Kidney epithelial cell (primary cell): Measurements from ENCODE around the gene NFIA. TPM values are rescaled to one million over a fixed set of nuclear protein-coding genes. Genes with fewer than 3 reads are reported as not detected.

Experiments
- DNase-seq: peaks from one replicate; pipeline ENCODE4 v3.0.0-alpha.2; 2010; ENCODE audit warnings: low read depth
- H3K27me3 ChIP-seq: 2 replicates; pipeline ENCODE4 v1.6.0; 2011; ENCODE audit warnings: low read length; ENCODE audit not compliant: control insufficient read depth, insufficient read depth
- H3K36me3 ChIP-seq: 2 replicates; pipeline ENCODE4 v1.5.1; 2011; ENCODE audit warnings: low read length; ENCODE audit not compliant: control insufficient read depth, insufficient read depth
- H3K4me3 ChIP-seq: 2 replicates; pipeline ENCODE4 v1.5.1; 2011; ENCODE audit warnings: low read depth, mild to moderate bottlenecking, control low read depth, low read length
- CTCF ChIP-seq: IDR thresholded peaks from 2 replicates; pipeline ENCODE4 v1.5.1; 2011; ENCODE audit warnings: mild to moderate bottlenecking, moderate library complexity, low read length, control low read depth, inconsistent platforms; ENCODE audit not compliant: insufficient read depth, poor library complexity, severe bottlenecking
- total RNA-seq: library from RNA; depleted of rRNA; stranded (reverse); fragments of >200 nt; gene quantifications from 2 replicates; pipeline ENCODE4 v1.2.3, GENCODE V29; 2015

NFIA gene
- total RNA-seq, 1 donor from 2014 or later = 3.5 TPM

- no peak for DNase-seq
- no peaks in the 10 kb centered on the region for H3K27me3 ChIP-seq
- no peak overlapping the region for H3K4me3 ChIP-seq
- TF ChIP-seq CTCF = no peak
- peaks cover 1% of the 10 kb centered on the region for H3K36me3 ChIP-seq
Observed at GRCh38 chr1:61089741-61090140, 7.4 kb downstream of the NFIA start.

GRCh38 chr1:61090546-61091202 lies 8.3 kb downstream of the NFIA start:
- no peak for DNase-seq

GRCh38 chr1:61091455-61091854 lies 9.1 kb downstream of the NFIA start:
- TF ChIP-seq CTCF = no peak
- no peaks in the 10 kb centered on the region for H3K27me3 ChIP-seq
- H3K4me3 ChIP-seq = no peak overlapping the region
- H3K36me3 ChIP-seq = peaks cover 1% of the 10 kb centered on the region
- no peak for DNase-seq

More at GRCh38 chr1:61090546-61091202, 8.3 kb downstream of the NFIA start:
- Histone ChIP-seq H3K36me3 (peaks cover 1% of the 10 kb centered on the region), H3K4me3 (no peak overlapping the region), H3K27me3 (no peaks in the 10 kb centered on the region)
- no peak for TF ChIP-seq CTCF

GRCh38 chr1:61092642-61093041 lies 10.3 kb downstream of the NFIA start:
- no peak overlapping the region for H3K4me3 ChIP-seq
- H3K36me3 ChIP-seq = peaks cover 1% of the 10 kb centered on the region
- no peak for DNase-seq
- no peaks in the 10 kb centered on the region for H3K27me3 ChIP-seq
- no peak for TF ChIP-seq CTCF

GRCh38 chr1:61093525-61094137 lies 11.3 kb downstream of the NFIA start:
- DNase-seq = no peak
- no peaks in the 10 kb centered on the region for H3K36me3 ChIP-seq
- no peak for TF ChIP-seq CTCF
- no peak overlapping the region for H3K4me3 ChIP-seq
- H3K27me3 ChIP-seq = no peaks in the 10 kb centered on the region
